Stimulated activated CD4-positive, alpha-beta T cell treated with anti-CD3 and anti-CD28 coated beads, Interleukin-15, amount 100 ng/mL, for 48 hours (primary cell): ENCODE results near the gene EIF2S2.

ENCODE experiments used
- DNase-seq, 2 donors: peaks; one replicate each; pipeline ENCODE4 v3.0.0-alpha.2; 2020; ENCODE audit warnings: low read depth in 2 of 2

EIF2S2 gene

DNA sequence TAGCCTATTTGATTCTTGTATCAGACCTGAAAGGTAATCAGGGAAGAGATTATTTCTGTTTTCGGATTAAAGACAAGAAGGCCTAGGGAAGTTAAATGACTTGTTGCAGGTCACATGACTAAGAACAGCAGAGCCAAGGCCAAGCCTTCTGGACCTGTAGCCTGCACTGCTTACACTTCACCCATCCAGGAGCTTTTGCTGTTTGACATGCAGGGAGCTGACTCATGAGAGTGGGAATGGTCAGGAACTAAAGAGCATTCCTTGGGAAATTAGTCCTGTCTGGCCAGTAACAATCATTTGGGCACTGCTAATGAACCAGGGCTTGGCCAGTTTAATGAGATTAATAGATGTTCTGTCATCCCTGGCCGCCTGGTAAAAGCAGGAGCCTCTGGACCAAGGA lies 46.8 kb downstream of the EIF2S2 start:
- no peak for DNase-seq

DNA sequence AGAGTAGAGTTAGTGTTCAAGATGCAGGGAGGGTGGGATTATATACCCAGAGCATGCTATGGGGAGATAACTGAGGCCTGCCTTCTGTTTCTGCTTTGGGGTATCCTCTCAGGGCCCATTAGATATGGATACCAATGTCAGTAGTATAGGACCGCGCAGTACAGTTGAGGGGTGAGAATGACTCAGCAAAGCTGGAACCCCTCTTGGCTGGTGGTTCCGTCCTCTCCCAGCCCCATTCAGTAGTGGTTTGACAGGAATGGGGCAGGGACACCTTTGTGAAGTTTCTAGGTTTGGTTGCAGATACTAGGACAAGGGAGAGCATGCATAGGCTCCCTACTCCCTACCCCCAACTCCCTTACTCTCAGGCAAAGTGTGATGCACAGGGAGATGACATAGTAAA lies 47.8 kb downstream of the EIF2S2 start:
- no peak for DNase-seq

DNA sequence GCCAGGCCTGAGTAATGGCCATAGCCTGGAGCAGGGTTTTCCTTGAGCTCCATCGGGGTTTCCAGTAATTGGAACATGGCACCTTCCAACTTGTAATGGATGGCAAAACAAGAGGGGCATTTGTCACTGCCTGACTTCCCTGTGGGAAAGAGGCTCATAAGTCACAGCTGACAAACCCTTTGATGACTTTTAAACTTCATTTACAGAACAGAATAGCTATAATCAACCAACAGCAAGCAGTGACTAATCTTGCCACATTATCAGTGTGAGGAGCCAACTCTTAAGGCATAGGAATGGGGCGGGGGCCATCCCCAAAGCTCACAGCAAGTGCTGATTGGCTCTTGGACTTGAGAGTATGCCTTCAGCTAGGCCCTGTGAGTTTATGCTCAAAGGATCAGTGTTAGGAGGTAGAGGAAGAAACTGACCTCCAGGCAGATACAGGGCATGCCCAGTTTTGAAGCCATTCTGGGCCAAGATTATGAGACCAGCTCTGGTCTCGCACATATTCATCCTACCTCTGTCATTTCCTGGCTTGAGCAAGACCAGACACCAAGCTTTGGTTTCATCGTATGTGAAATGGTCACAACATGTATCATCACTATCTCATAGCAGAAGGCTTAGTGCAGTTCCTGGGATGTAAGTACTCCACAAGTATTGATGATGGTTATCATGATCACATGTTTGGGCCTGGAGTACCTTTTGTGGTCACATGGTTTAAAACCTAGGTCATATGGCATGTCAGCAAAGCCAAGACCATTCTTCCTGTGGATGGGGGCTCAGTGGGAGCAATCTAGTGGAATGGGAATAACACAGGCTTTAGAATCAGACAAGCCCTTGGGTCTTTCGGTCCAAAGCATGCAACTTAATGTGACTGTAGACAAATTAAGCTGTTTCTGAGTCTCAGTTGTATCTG lies 49.2 kb downstream of the EIF2S2 start:
- no peak for DNase-seq

DNA sequence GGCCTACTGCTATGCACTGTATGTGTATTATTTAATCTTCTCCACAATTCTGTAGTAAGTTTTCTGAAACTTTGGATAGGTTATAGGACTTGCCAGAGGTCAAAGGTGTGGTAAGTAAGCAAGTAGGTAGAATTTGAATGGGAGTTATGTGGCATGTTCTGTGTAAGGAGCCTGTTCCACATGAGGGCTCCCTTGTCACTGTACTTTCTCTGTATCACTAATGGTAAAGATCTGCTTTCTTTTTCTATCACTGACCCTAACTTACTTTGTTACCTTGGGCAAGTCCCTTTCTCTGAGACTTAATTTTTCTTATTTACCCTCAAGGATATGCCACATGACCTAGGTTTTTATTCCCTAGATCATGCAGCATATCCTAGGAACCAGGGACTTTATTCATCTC lies 50.3 kb downstream of the EIF2S2 start:
- no peak for DNase-seq

DNA sequence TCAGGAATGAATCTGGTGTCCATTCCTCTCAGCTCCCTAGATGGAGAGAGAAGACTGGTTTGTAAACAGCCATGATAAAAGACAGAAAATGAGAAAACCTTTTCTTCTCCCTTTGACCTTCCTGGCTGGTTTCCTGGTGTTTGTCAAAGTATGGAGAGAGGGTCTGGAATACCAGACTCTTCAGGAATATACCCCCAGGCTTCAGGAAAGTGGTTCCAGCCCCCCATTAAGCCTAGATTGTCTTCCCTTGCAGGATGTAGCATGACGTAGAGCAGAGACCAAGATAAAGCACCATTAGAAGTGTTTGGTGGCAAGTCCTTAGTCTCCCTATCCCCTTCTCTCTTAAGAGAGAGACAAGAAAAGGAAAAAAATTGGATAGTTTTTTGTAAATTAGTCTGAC lies 51.1 kb downstream of the EIF2S2 start:
- no peak for DNase-seq

DNA sequence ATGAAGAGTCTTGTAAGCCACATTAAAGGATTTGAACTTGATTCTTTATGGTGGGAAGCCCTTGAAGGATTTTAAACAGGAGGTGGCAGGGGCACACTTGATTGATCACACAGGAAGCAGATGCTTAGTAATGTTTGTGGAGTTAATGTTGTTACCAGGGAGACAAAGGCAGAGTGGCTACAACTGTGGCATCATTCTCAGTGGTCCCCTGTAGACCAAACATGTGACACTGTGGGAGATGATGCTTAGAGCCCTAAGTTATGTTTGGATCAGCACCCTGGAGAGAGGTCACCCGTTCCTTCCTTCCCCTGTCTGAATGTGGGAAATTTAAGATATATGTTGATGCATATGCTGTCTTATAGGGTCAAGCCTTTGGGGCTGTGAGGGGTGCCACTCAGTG lies 53.2 kb downstream of the EIF2S2 start:
- no peak for DNase-seq

DNA sequence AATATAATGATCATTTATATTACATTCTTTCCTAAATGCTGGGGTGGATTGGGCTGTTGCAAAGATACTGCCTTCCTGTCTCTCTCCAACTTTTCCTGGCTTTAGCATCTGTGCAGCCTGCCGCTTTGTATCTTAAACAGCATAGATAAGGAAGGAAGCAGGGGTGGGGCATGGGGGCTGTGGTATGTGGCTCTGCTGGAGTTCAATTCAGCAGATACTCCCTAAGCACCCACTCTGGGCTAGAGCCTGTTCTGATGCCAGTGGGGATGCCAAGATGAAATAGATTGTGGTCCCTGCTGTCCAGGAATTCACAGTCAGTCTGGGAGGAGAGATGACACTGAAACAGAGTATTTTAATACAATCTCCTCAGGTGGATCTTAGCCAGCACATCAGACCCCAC lies 56.8 kb downstream of the EIF2S2 start:
- DNase-seq, result no peak

DNA sequence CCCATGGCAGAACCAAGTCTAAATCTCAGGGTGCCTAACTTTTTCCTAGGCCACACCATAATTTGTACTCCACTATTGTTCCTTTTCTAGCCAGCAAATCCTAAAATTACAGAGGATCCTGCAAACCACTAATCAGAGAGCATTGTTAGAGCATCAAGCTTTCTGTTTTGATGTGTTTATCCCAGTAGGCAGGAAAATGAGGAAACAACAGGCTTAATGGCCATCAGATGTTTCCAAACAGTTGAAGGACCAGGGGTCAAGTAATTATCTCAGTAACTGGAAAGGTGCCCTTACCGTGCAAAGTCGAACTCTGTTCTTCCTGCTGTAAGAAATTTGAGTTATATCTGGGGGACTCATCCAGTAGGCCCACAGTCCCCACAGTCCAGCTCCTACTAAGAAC lies 59.6 kb downstream of the EIF2S2 start:
- no peak for DNase-seq

DNA sequence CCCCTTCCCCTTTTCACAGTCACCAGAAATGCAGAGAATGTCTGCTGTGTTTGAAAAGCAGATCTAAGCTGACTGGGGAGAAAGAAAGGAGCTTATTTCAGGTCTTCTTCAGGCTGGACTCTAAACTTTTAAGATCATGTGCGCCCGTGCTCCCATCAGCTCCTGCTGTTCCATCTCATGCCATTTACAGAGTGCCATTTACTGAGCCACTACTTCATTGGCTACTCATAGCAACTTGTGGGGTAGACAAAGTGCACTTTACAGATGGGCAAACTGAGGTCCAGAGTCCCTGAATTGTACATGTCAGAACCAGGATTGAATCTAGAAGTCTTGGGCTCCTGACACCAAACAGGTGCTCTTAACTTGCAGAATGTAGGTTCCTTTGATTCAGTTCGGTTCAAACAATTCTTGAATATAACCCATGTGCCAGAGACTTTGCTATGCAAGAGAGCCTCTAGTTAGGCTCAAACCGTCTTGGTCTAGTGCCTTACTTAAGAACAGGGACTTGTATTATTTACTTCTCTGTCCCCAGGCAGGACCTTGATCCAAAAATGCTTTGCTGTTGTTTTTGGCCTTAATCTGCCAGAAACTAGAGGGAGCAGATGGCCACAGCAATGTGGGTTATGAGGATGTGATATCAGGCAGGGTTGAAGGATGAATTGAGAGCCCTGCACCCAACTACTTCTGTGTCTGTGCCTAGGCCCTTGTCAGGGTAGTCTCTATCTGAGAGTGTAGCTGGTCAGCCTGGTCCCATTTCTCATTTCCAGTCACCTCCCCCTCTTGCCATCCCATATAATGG lies 61.9 kb downstream of the EIF2S2 start:
- no peak for DNase-seq

DNA sequence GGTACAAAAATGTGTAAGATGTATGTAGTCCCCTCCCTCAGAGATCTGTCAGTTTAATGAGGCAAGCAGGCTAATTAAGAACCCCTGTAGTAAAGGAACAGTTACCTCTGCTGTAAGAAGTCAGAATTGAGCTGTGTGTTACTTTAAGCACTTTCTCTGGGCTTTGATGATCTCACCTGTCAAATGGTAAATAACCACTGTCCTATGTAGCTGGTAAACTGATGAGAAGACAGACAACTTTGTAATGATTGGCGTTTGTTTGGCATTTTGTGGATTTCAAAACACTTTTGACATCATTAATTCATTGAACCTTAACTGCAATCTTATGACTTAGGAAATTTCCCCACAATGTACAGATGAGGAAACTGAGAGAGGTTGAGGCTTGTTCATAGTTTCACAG lies 62.7 kb downstream of the EIF2S2 start:
- no peak for DNase-seq

DNA sequence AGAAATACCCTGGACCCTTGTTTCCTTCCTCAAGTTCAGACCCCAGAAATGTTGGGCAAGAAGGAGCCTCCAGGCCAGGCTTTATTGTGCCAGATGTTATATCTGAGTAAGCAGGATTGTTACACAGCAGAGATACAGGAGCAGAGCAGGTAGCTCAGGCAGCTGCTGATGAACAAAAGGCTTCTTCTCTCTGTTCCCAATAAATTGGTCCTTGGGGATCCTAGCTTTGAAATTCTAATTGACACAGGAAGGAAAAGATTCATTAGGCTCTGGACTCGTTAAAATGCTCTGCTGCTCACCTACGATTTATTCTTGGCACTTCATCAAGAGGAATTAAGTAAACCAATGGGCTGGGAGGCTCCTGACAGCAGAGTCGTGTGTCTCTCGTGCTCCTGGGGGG lies 64.1 kb downstream of the EIF2S2 start:
- DNase-seq, result no peak

DNA sequence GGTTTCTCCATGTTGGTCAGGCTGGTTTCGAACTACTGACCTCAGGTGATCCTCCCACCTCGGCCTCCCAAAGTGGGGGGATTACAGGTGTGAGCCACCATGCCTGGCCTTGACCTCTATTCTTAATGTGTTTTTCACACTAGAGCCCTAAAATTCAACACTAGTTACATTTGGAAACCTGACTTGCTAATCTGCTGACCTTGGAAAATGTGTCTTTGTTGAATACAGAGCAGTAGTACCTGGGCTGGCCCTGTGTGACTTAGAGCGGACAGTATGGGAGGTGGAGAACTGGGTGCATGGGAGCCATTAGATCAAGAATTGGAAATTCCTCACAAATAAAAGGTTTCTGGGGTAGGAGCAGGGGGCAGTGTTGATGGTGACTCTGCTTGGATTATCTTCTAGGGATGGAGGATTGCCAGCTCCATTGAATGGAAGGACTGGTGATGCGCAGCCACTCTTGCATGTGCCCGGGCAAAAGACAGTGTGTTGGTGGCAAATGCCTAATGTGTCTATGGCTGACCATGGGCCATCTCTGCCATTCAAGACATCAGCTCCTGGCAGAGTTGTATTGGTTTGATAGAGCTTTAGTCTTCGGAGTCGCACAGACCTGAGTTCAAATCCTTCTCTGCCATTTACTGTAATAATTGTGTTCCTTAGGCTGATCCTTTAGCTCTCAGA lies 64.9 kb downstream of the EIF2S2 start:
- DNase-seq, result no peak

DNA sequence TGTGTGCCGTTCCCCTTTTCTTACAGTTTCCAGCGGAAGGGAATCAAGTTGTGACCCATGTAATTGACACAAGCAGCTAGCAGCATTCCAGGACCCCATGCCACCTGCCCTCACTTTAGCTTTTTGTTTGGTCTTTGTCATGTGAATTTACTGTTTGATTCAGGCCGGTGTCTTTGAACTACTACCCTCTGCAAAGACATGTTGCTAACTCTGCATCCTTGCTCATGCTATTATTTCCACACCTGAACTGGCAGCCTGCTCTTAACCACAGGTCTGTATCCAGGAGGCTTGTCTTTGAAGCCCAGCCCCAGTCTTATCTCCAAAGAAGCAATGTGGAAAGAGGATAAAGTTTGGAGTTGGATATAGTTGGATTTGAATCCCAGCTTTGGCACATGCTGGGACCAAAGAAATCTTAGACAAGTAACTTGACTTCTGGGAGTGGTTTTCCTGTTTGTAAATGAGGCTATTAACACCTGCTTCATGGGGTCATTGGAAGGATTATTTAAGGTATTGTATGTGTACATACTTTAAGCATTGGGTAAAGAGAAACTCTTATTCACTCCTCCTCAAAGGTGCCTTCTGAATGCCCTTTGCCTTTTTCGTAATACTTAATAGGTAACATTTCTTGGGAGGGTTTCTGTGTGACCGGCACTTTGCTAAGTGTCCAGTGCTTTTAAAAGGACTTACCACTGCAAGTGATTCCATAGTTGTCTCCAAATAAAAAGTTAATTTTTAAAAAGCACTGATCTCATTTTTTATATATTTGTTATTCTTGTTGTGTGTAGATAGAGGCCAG lies 65.9 kb downstream of the EIF2S2 start:
- no peak for DNase-seq

DNA sequence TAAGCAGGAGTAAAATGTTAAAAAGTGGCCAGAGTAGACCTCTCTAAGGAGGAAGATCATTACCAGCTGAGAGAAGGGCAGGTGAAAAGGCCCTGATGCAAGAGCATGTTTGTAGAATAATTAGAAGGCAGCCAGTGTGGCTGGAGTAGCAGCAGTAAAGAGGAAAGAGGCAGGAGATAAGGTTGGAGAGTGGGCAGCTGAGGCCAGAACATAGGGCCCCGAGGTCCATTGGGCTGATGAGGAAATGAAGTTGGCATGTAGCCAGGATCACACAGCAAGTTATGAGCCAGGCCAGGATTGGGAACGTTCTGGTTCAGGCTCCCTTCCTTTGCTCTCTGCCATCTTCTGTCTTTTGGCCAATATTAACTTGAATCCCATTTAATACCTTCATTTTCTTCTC lies 66.7 kb downstream of the EIF2S2 start:
- DNase-seq, result no peak

DNA sequence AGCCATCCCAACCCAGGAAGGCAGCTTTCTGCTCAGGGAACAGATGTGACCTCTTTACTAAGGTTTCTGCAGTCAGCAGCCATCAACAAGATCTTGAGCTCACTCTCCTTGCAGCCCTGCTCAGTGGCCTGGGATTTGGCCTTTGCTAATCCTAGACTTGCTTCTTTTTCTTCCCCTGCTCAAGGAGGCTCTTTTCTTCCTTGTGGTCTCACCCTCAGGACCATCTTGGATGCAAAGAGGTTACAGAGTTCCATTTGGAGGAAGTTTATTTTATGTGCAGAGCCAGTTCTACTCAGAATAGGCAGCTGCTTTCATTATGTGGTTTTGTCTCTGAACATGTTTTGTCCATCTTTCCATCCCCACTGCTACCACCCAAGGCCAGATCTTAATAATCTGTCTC lies 69.0 kb downstream of the EIF2S2 start:
- no peak for DNase-seq

DNA sequence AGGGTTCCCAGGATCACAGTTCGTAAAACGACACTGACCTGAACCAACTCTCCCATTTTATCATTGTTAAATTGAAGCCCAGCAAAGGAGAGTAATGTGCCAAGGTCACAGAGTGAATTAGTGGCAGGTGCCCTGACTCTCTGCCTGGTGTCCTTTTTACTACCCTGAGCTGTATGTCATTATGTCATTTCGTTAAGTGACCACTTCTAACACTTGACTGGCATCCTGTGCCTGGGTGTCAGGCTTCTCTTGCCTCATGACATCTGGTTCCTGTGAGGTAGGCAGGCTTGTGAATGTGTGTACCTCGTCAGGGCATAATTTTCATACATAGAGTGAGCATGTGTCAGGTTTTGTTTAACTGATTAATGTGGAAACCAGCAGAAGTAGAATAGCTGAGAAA lies 69.8 kb downstream of the EIF2S2 start:
- DNase-seq, result no peak

DNA sequence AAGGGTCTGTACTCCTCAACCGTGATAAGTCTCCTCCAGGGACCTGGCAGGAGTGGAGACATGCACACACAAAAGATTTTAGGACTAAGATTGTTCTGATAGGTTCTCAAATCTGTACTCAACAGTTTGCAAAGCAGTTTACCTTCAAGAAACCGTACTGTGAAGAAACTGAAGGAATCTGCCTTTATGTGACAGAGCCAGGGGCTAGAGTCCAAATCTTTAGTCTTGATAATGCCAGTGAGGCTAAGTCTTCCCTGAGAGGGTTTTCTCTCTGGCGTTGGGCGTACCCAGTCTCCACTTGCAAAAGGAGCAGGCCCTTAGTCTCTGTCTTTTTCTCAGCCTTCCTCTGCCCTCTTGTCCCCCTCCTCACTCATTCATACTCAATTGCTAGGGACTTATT lies 70.8 kb downstream of the EIF2S2 start:
- no peak for DNase-seq

DNA sequence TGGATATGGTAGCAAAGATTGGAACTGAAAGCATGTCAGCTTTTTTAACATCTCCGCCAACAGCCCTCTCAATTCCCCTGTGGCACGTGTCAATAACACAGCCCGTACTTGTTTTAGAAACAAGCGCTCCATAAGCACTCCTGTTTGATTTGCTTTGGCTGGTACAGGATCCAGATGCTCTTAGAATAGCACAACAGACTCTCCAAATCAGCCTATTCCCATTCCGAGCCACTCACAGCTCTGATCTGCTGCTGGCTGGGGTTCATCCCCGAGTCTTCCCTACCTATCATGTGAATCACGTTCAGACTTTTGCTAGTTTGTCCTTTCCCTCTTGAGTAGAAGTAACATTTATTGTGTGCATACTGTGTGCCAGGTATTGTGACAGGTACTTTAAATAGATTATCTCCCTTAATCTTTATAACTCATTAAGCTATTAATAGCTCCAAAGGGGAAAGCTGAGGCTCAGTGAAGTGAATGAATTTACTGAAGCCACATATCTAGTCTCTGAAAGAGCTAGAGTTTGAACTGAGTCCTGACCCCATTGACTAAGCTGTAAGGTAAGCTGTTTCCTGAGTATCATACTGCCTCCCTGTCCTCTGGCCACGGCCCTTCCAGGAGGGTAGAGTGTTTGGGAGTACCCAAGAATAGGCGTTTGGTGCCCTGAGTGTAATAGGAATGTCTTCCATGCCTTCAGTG lies 71.6 kb downstream of the EIF2S2 start:
- no peak for DNase-seq
